HL-60/S4 treated with retinoic acid at 250 ng/mL for 4 days and 3 days (cell line): ENCODE measurements around the gene PIEZO2.
"Not testable (repeated sequence)": the region's sequence is repeated elsewhere in the genome, so short reads cannot be mapped to it uniquely, and the experiment has no call there.

Experiments used
- in situ Hi-C: fragments of 300-500 bp; cut with MboI; formaldehyde crosslinking; loops from 2 replicates; pipeline ENCODE4 v1.7.0; 2022; ENCODE audit warnings: low sequenced_read_pairs

PIEZO2 gene

DNA sequence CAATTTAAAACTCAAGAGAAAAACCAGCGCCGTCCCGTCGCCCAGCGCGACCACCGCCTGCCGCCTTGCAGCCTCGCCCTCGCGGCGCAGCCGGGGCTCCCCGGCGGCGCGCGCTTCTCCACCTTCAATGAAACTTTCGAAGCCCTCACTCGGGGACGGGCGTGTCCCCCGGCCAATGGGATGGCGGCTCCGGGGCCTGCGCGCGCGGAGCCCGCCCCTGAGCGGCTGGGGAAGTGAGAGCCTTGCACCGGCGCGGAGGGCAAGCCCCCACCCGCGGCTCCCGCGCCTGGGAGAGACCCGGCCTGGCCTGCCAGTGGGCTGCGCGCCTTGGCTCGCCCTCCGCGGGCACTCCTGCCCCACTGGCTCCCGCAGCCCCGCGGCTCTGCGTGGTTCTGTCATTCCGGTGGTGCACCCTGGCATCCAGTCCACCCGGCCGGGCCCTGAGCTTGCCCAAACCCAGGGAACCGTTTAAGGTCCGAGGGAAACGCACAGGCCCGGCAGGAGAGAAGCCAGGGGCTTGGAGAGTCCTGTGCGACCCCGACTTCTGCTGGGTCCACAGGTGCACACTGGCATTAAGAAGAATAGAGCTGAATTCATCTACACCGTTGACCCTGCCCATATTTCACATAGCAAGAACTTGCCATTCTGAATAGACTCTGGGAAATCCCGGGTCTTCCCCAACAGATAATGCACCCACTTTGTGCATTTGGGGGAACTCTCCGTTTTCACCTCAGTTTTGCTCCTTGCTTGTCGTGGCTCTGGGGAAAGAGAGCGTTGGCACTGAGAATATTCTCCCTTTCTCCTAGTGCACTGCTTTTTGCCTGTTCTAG lies at the start of gene PIEZO2:
PIEZO2 (minus strand) TSS at position 129 of the 830 bp plus-strand sequence. CDS start 981 bp downstream, outside the sequence.
- in situ Hi-C loops = no loop called here

DNA sequence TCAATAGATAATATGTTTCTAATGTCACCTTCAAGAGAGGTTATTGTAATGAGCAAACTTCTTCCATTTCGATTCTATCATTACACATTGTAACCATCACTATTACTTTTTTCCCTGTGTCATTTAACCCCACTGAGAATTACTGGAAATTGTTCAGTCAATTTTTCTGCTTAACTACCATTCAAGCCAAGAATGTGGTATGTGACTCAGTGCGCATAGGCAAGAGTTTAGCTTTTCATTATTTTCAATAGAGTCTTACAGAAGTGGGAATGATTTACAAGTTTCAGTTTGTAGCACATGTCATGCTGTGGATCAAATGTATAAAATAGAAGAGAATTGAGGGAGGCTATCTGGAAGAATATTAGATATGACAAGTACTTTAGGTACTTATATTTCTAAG lies 34.3 kb upstream of the PIEZO2 start:
- in situ Hi-C loops = loop anchor here (25.0 kb wide), 1 partner anchor 104 kb away; no protein-coding TSS in a partner anchor

DNA sequence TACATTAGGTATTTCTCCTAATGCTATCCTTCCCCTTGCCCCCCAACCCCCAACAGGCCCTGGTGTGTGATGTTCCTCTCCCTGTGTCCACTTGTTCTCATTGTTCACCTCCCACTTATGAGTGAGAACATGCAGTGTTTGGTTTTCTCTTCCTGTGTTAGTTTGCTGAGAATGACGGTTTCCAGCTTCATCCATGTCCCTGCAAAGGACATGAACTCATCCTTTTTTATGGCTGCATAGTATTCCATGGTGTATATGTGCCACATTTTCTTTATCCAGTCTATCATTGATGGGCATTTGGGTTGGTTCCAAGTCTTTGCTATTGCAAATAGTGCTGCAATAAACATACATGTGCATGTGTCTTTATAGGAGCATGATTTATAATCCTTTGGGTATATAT lies 32.3 kb upstream of the PIEZO2 start:
- in situ Hi-C loops = loop anchor here (25.0 kb wide), 1 partner anchor 106 kb away; no protein-coding TSS in a partner anchor

DNA sequence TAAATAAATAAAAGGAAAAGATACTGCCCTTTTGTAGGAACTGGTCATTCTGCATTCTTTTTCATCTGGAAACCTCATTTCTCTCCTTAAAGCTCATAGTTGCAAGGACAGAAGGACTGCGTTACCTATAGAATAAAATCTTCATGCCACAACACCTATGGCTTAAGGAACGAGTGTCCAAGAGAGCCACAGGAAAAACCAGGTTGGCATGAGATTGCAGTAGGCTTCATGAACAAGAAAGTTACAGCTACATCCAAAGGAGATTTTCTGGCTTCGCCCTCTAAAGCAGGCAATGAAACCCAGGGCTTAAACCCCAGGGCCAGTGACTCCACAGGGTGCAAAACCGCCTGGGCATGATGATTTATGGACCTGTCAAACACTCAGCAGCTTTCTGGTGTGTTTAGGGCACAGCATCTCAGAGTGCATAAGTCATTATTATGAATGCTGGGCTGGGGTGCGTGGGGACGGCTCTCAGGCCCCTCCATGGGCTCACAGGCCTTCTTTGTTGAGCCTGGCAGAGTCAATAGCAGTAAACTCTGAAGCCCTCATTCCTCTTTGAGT lies 30.7 kb upstream of the PIEZO2 start:
- in situ Hi-C loops = loop anchor here (25.0 kb wide), 1 partner anchor 107 kb away; no protein-coding TSS in a partner anchor

DNA sequence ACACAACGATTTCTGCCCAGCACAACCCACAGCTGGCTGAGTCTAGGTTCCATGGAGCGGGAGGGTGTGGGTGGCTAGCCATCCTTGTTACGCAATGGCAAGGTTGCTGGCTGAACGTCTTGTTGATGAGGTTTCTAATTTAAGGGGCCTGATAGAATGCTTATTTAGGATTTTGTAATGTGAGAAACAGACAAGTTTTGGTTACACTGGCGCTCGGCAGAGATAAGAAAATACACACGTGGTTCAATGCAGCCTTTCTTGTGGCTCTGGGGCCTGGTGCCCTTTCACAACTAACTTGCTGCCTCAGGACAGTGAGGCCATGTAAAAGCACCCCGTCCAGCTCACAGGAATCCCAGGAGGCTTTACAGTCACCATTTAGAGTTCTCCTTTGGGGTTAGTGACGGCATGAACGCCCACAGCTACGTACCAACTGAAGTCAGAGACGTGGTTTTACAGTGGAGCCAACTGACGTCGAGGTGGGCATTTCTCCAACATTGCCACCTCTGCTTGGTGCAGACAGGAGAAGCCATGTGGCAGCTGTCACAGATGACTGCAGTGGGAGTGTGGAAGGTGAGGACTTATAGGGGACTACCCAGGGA lies 29.7 kb upstream of the PIEZO2 start:
- in situ Hi-C loops = loop anchor here (25.0 kb wide), 1 partner anchor 108 kb away; no protein-coding TSS in a partner anchor

DNA sequence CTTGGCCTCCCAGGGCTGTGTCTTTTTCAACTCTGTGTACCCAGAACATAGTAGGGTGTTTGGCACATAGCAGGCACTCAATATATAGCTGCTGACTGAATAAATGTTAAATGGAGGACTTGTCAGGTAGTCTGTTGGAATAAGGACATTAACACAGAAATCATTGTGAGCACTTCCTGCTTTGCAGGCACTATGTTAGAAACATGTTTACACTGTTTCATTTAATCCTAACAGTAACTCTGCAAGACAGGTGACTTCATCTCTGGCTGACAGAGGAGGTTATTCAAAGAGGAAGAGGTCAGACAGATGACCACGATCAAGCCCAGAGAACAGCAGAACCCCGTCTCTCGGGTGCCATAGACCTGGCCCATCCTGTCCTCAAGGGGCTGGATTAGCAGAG lies 28.0 kb upstream of the PIEZO2 start:
- in situ Hi-C loops = loop anchor here (25.0 kb wide), 1 partner anchor 110 kb away; no protein-coding TSS in a partner anchor

DNA sequence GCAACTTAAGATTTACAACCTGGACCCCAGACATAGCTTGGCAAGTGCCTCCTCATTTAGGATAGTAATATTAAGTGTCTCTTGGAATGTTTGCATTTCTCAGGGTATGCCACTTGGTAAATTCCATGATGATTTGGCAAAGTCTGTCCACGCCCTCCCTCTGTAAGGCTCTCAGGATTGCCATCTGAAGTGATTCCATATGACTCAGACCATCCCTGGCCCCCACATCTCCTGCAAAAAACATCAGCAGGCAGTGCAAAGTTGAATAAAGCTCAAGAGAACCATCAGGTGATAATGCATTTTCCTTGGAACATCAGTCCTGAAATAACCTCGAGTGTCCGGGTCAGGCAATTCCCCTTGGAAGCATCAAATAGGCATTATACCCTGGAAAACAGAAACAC lies 27.1 kb upstream of the PIEZO2 start:
- in situ Hi-C loops = loop anchor here (25.0 kb wide), 1 partner anchor 111 kb away; no protein-coding TSS in a partner anchor

DNA sequence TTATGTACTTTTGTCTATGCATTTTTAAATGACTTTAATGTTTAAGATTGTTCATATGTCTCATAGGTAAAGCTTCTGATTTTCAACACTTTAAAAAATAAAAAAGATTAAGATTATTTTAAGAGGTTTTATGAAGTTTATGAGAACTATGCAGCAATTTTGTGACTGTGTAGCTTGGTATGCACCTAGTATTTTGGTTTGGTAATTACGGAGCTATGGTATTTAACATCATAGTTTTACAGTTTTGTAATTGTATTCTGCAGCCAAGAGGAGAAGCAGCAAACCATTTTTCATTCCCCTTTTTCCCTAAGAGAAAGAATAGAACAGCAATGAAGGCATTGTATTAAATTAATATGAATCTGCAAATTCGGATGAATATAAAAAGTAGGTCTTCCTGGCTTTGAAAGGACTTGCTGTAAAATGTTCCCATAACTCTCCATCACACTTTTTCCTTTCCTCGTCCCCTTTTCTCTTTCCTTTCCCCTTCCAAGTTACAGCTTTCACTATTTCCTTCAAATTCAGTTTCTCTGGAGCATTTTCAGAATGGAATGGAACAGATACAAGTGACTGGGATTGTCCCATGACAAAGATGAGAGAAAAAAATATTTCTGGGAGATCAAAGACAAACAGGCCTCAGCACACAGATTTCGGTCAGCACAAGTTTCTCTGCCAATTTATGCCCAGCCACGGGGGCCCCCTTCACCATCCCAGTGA lies 26.1 kb upstream of the PIEZO2 start:
- in situ Hi-C loops = loop anchor here (25.0 kb wide), 1 partner anchor 112 kb away; no protein-coding TSS in a partner anchor

DNA sequence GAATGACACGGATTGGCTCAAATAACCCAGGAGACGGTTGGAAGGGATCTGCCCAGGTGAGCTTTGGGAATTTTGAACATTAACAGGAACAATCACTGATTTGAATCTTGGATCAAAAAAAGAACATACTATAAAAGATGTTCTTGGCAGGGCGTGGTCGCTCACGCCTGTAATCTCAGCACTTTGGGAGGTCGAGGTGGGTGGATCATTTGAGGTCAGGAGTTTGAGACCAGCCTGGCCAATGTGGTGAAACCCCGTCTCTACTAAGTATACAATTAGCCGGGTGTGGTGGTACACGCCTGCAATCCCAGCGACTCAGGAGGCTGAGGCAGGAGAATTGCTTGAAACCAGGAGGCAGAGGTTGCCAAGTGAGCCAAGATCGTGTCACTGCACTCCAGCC lies 24.8 kb upstream of the PIEZO2 start:
- in situ Hi-C loops = not testable (repeated sequence)

DNA sequence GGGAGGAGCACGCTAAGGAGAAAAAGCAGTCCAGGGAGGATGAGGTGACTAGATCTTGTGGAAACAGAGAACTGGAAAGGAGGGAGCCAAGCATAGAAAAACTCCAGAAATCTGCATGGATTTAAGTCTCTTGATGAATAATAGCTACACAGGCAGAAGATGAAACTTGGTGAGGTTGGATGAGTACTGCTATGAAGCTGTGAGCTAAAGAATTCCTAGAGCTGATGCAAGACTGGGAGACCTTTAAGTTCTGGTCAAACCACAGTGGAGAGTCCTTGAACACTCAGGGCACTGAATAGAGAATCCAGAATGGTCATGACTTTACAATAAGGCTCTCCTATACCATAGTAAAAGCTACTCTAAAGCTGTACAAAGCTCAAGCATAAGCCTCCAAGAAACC lies 18.4 kb upstream of the PIEZO2 start:
- in situ Hi-C loops = no loop called here

DNA sequence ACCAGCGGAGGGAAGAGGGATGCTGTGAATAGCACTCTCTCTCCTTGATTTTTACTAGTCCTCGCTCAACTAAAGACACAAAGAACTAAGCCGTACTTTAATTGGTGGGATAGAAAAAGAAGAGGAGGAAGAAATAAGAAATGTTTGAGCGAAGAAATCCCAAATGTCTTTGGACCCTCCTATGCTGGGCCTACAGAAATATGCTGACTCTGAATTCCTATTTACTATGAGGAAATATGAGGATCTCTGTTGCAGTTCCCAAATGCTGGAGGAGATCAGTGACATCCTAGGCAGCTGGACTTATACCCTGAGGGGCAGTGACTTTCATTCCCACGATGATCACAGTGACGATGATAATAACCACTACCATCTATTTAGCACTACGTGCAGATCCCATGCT lies 16.6 kb upstream of the PIEZO2 start:
- in situ Hi-C loops = no loop called here

DNA sequence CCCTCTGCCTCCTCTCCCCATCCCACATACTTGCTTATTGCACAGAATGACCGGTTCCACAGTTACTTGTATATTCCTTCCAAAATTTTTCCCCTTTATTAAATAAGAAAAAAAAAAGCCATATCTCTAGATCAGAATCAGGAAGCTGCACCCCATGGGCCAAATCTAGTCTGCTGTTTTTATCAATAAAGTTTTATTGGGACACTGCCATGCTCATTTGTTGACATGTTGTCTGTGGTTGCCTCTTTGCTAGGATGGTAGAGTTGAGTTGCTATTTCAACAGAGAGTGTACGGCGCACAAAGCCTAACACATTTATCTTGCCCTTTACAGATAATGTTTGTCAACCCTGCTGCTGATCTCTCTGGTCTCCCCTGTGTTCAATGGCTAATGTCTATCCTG lies 15.8 kb upstream of the PIEZO2 start:
- in situ Hi-C loops = no loop called here

DNA sequence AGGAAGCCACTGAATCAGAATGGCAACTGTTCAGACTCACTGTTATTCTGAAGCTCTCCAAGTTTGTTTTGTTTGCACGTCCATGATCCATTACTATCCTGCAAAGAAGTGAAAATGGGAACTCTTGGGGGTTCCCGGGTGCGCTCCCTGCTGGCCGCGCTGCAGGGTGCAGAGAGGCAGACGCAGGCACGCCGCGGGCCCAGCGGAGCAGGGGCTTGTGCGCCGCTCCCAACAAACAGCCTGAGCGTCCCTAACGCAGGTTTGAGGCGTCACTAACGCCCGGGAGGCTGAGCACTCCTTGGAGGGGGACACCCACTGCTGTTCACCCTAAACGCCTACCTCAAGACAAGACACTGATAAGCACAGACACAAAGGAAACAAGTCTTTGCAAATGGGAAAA lies 14.3 kb upstream of the PIEZO2 start:
- in situ Hi-C loops = no loop called here

DNA sequence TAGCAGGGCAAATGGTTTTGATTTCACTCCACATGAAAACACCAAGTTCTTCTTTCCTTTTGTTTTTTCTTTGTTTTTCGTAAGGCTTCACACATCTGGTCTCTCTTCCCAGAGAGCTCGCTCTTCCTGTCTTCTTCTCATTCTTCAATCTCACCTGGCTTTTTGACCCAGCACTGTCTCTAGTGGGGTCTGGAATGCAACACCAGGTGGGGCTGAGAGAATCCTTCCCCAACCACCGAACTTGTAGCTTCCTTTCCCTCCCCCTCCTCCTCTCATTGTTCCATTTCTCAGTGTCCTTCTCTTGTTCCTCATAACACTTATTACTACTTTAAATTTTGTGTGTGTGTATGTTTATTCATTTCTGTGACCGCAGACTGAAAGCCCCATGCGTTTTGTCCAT lies 13.5 kb upstream of the PIEZO2 start:
- in situ Hi-C loops = no loop called here

DNA sequence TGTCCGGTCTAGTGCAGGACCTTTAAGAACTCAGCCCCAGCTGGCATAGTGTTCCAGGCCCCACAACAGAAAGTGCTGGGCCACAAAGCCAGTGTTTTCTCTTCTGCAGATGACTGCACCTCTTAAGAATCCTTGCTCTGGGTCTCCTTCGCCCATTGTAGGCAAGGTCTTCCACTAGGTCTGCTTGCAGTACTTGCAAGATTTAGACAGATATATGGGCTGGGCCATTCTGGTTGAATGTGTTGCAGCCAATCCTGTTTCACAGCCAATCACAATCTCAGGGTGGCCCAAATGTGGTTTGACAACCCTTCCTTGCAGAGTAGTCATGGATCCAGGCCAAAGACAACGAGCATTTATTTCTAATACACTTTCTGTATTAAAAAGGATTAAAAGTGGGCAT lies 13.1 kb upstream of the PIEZO2 start:
- in situ Hi-C loops = no loop called here

DNA sequence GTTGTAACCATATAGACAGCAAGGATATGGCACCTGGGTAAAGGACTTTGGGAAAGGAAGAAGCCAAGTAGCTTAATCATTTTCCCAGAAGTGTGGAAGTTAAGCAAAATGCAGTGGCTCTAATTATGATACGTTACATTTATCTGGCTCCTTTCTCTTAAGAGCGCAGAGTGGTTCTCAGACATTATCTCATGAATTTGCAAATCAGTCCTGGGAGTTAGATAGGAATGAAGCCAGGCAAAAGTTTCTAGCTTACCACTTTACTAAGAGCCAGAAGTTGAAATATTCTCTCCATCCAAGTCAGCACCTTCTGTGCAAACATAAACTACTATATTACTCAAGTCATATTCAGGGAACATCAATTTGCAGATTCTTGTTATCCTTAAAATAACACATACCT lies 10.9 kb upstream of the PIEZO2 start:
- in situ Hi-C loops = no loop called here

DNA sequence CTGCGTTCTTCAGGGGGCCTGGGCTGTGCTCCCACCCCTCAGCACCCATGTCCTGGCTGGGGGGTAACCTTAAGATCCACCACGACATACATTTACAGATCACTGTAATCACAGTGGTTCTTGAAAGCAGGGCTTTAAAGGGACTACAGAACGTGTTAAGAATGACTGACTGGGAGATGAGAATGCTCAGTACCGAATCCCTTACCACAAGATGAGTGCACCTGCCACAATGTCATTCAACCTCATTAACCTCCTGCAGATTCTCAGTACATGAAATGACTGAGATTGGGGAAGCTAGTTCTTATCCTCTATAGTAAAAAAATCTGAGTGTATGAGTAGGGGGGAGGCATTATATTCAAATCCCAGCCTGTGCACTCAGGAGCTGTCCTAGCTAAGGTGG lies 10.5 kb upstream of the PIEZO2 start:
- in situ Hi-C loops = no loop called here

DNA sequence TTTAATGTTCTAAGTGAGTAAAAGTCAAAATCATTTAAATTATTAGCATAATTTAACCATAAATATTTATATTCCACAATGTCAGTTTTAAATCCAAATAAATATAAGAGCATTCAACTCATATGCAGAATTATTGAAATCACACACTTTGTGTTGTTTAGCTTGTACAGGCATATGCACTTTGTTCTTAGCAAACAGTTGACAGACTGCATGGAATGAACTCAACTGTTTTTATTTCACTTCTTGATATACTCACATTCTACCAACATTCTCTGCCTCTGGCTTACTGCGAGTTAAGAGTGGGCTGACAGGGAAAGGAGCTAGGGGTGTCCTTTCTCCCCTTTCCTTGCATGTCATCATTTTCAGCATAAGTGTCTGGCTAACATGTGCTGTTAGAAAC lies 7.6 kb upstream of the PIEZO2 start:
- in situ Hi-C loops = no loop called here

DNA sequence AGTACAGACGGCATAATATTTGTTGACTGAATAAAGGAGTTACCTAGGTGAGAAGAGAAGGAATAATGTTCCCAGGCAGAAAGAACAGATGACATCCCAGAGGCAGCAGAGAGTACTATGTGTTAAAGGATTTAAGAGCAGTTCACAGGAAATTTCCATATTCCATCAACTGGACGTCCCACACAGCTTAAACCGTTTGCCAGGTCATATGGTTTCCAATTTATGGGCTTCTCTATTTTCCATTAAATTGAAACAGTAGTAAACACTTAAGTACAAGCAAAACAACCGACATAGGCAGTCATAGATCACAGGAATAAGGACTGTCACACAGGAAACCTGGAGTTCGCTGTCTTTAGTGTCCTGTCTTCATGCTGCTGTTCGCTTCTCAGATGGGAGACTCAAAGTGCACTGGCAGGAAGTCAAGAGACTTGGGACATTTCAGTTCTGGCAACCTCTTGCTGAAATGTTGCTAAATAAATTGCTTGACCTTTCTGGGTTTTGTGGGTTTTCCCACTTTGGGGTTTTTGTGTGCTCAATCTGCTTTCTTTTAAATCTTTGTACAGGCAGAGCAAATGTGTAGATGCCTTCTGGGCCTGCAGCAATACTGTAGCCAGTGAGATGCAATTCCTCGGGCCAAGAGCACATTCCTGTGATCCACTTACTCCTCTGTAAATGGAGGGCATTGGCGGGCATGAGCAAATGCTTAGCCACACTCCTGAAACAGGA lies 5.8 kb upstream of the PIEZO2 start:
- in situ Hi-C loops = no loop called here

DNA sequence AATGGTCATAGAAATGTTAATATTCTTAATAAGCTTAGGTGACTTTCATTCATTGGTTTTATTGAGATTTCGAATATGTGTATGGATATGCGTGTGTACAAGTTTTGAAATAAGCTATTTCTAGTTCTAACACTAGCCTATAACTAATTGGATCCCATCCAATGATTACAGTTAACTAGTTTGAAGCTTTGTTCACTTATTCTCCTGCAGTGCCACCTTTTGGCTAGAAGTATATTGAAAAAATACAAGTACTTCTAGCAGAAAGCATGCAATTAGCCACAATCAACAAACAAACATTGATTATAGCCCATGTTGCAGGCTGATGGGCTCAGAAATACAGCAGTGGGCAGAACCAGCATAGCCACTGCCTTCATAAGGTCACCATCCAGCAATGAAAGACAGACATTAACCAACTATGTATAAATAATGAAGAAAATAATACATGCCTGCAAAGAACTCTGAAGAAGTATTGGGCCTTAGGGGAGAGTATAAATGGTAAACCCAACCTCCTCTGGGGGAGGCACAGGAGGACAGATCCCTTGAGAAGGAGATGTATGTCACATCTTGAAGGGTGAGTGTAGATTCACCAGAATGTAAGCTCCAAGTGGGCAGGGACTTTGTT lies 5.1 kb upstream of the PIEZO2 start:
- in situ Hi-C loops = no loop called here
